ENCODE results near the gene DISC1.

- TF ChIP-seq POLR2A (IDR thresholded peaks at IDR 0.05; ENCODE audit: low read depth, low read length) (no peak), POLR2AphosphoS5 (IDR thresholded peaks at IDR 0.05; ENCODE audit: low read depth, low read length) (no peak), TAF1 (IDR thresholded peaks at IDR 0.05; ENCODE audit: low read depth, low read length) (no peak), SPI1 (IDR thresholded peaks at IDR 0.05; ENCODE audit: low read depth, low read length) (no peak)
Measured at GRCh38 chr1:231926933-231927332, 300.3 kb downstream of the DISC1 start.

All from GM12891 (cell line).